Naive thymus-derived CD4-positive, alpha-beta T cell (primary cell): ENCODE results near the gene BBLN. TPM values are rescaled to one million over a fixed set of nuclear protein-coding genes. Genes with fewer than 3 reads are reported as not detected.

Experiments used
- ATAC-seq: fragments of 150-1000 bp; cut with Tn5 transposase; 2 replicates; pipeline ENCODE4 v1.10.0; 2021; ENCODE audit warnings: mild to moderate bottlenecking, moderate library complexity
- CTCF ChIA-PET: fragments of 350-600 bp; sonication (Branson Sonifier 250); formaldehyde crosslinking; loops from one replicate; lab custom pipeline; 2021; ENCODE audit warnings: antibody characterized with exemption; lab: Charles Lee
- POLR2A ChIA-PET: fragments of 350-600 bp; sonication (Branson Sonifier 250); formaldehyde crosslinking; loops from one replicate; lab custom pipeline; 2021; ENCODE audit warnings: antibody characterized with exemption, inconsistent platforms; lab: Charles Lee
- DNase-seq, 9 donors: peaks; one replicate each; pipeline versions ENCODE4 v3.0.0 to v3.0.0-alpha.2; 2020 to 2022; ENCODE audit warnings: mixed read lengths in 1 of 9
- H3K27ac ChIP-seq: one replicate; pipeline ENCODE4 v1.7.0; 2013; ENCODE audit warnings: mild to moderate bottlenecking, low read depth, low read length, moderate library complexity
- H3K27me3 ChIP-seq, 2 donors: one replicate each; pipeline ENCODE4 v1.7.0; 2013; ENCODE audit warnings: low read length in 2 of 2, mild to moderate bottlenecking in 2 of 2, moderate library complexity in 2 of 2; ENCODE audit not compliant: control insufficient read depth in 2 of 2, insufficient read depth in 2 of 2
- H3K36me3 ChIP-seq, 3 experiments: 1 replicate in 2 of 3; 2 replicates in 1 of 3; pipeline ENCODE4 v1.7.0; 2013; ENCODE audit warnings: low read length in 3 of 3, mild to moderate bottlenecking in 3 of 3, moderate library complexity in 1 of 3; ENCODE audit not compliant: insufficient read depth in 3 of 3, control insufficient read depth in 2 of 3
- H3K4me1 ChIP-seq, 2 donors: one replicate each; pipeline ENCODE4 v1.7.0; 2013; ENCODE audit warnings: low read length in 2 of 2, mild to moderate bottlenecking in 2 of 2, moderate library complexity in 1 of 2; ENCODE audit not compliant: control insufficient read depth in 2 of 2, insufficient read depth in 2 of 2
- H3K4me3 ChIP-seq: 2 replicates; pipeline ENCODE4 v1.7.0; 2013; ENCODE audit warnings: mild to moderate bottlenecking, low read length
- H3K9me3 ChIP-seq, 3 experiments: 1 replicate in 2 of 3; 2 replicates in 1 of 3; pipeline ENCODE4 v1.7.0; 2013; ENCODE audit warnings: low read length in 3 of 3; ENCODE audit not compliant: control insufficient read depth in 2 of 3
- H3K27ac Mint-ChIP-seq, 9 donors: one replicate each; pipeline ENCODE4 v1.8.0; 2020 to 2022; ENCODE audit warnings: mixed read lengths in 9 of 9, mild to moderate bottlenecking in 8 of 9, moderate library complexity in 5 of 9, inconsistent platforms in 2 of 9
- H3K27me3 Mint-ChIP-seq, 5 donors: one replicate each; pipeline ENCODE4 v1.8.0; 2021 to 2022; ENCODE audit warnings: mixed read lengths in 5 of 5, mild to moderate bottlenecking in 1 of 5
- H3K36me3 Mint-ChIP-seq, 5 donors: one replicate each; pipeline ENCODE4 v1.8.0; 2020 to 2022; ENCODE audit warnings: mixed read lengths in 5 of 5, mild to moderate bottlenecking in 3 of 5, inconsistent platforms in 1 of 5
- H3K4me1 Mint-ChIP-seq, 7 donors: one replicate each; pipeline ENCODE4 v1.8.0; 2020 to 2022; ENCODE audit warnings: mixed read lengths in 7 of 7, mild to moderate bottlenecking in 3 of 7, inconsistent platforms in 1 of 7
- H3K4me3 Mint-ChIP-seq, 10 donors: one replicate each; pipeline ENCODE4 v1.8.0; 2020 to 2022; ENCODE audit warnings: mild to moderate bottlenecking in 10 of 10, mixed read lengths in 10 of 10, moderate library complexity in 6 of 10, inconsistent platforms in 2 of 10
- H3K9me3 Mint-ChIP-seq, 11 donors: one replicate each; pipeline ENCODE4 v1.8.0; 2020 to 2022; ENCODE audit warnings: mixed read lengths in 11 of 11, mild to moderate bottlenecking in 4 of 11, inconsistent platforms in 1 of 11, moderate library complexity in 1 of 11
- intact Hi-C, 2 donors: fragments of 100-400 bp; cut with micrococcal nuclease; formaldehyde crosslinking; loops; one replicate each; pipeline ENCODE4 v1.15.1; 2023
- polyA plus RNA-seq, 2 donors: library from polyadenylated mRNA; unstranded; fragments of 300-500 nt; fragmentation: Illumina TruSeq; gene quantifications; one replicate each; pipeline ENCODE4 v1.2.3, GENCODE V29; 2021
- total RNA-seq, 6 experiments: library from RNA in 5 of 6; stranded (reverse) in 5 of 6; gene quantifications; 1 replicate in 5 of 6; 2 replicates in 1 of 6; pipeline ENCODE4 v1.2.3 and lab custom pipeline; 2021 to 2026

The BBLN gene
- total and polyA plus RNA-seq, 7 experiments from 2014 or later, result 42.7 to 102 (median 53.2) TPM

DNA sequence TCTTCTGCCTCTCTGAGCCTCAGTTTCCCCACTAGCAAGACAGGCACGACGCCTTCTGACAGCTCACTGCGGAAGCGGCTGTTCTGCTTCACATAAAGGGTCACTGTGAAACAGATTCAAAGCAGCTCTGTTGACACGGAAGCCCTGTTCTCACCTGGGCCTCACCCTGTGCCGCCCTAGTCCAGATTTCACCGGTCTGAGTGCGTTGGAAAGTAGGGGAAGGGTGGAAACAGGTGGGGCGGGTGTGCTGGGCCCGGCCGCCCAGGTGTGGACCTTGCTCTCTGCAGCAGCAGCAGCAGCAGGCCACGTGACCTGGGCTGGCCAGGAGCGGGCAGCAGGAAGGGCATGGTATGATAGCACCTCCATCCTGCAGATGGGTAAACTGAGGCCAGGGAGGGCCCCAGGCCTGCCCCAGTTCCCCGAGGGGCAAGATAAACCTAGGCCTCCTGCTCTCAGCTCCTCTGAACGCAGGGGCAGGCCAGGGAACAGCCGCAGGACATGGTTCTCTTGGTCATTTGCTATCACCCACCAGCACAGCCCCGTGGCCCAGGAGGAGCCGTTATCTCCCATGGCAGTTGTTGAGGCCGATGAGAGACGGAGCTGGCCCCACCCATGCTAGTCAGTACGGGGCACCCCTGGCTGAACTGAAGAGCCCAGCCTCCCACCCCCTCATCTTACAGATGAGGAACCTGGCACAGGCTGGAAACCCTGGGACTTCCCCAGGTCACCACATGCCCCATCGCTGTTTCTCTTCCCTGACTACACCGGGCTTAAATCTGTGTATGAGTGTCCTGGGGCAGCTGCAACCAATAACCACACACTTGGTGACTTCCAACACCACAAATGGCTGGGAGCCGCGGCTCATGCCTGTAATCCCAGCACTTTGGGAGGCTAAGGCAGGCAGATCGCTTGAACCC, 44.6 kb upstream of the BBLN start:
- DNase-seq, result no peak
- no peaks in the 10 kb centered on the region for H3K27me3 Mint-ChIP-seq
- Histone ChIP-seq H3K27ac (no peak overlapping the region), H3K36me3 (peaks cover 0 to 37% (median 10%) of the 10 kb centered on the region in 3 experiments), H3K9me3 (no peaks in the 10 kb centered on the region), H3K4me1 (peaks cover 0 to 7% of the 10 kb centered on the region in 2 donors), H3K27me3 (no peaks in the 10 kb centered on the region), H3K4me3 (no peak overlapping the region)
- peak; percentile 57 for ATAC-seq
- H3K4me1 Mint-ChIP-seq, result peaks cover 6 to 13% (median 7%) of the 10 kb centered on the region in 7 donors
- H3K4me3 Mint-ChIP-seq, result no peak overlapping the region
- CTCF ChIA-PET, result interaction anchor here (0.6 to 1.4 kb wide), 6 partner anchors 10 to 874 kb away, joined by 3 to 5 read pairs (median 4); no protein-coding TSS in a partner anchor
- POLR2A ChIA-PET, result interaction anchor here (0.6 to 1.6 kb wide), 3 partner anchors 21 to 46 kb away, joined by 3 to 5 read pairs (median 3); no protein-coding TSS in a partner anchor
- H3K27ac Mint-ChIP-seq, result no peak overlapping the region
- H3K9me3 Mint-ChIP-seq, result peaks cover 0 to 3% (median 0%) of the 10 kb centered on the region in 11 donors
- intact Hi-C loops, result loop anchor here (2.0 to 5.0 kb wide), 5 partner anchors 23 to 173 kb away; no protein-coding TSS in a partner anchor
- H3K36me3 Mint-ChIP-seq, result peaks cover 0 to 11% (median 9%) of the 10 kb centered on the region in 5 donors

DNA sequence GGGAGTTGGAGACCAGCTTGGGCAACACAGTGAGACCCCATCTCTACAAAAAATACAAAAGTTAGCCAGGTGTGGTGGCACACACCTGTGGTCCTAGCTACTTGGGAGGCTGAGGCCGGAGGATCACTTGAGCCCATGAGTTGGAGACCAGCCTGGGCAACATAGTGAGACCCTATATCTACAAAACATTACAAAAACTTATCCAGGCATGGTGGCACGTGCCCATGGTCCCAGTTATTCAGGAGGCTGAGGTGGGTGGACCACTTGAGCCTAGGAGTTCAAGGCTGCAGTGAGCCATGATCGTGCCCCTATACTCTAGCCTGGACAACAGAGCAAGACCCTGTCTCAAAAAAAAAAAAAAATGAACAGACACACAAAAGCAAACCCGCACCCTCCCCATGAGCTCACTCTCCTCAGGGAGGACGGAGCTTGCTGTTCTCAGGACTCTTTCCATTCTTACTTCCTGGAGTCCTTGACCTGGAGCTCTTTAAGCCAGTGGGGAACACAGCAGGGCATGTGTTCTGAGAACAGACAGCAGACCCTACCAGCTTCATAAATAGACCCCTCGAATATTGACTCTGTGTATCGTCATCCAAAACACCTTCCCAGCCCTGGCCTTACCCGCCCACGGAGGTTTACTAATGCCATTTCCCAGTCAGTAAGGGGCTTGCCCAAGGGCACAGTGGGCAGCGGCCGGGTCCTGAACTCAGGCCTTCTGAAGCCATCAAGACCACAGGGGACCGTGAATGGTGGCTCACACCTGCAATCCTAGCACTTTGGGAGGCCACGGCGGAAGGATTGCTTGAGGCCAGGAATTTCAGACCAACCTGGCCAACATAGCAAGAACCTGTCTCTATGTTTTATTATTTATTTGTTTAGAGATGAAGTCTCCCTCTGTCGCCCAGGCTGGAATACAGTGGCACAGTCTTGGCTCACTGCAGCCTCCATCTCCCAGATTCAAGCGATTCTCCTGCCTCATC, 43.7 kb upstream of the BBLN start:
- no peak overlapping the region for H3K27ac Mint-ChIP-seq
- Histone ChIP-seq H3K27ac (no peak overlapping the region), H3K4me1 (peaks cover 0 to 7% of the 10 kb centered on the region in 2 donors), H3K27me3 (no peaks in the 10 kb centered on the region), H3K36me3 (peaks cover 0 to 47% (median 4%) of the 10 kb centered on the region in 3 experiments), H3K9me3 (no peaks in the 10 kb centered on the region), H3K4me3 (no peak overlapping the region)
- intact Hi-C loops, result loop anchor here (1.0 to 5.0 kb wide), 8 partner anchors 12 to 381 kb away; partner anchors contain the start of gene TOR2A (in 1 of the 2)
- H3K4me3 Mint-ChIP-seq, result no peak overlapping the region
- peaks cover 0 to 11% (median 8%) of the 10 kb centered on the region in 5 donors for H3K36me3 Mint-ChIP-seq
- ATAC-seq, result no peak
- CTCF ChIA-PET, result interaction anchor here (0.6 to 1.6 kb wide), 7 partner anchors 9 to 186 kb away, joined by 3 to 6 read pairs (median 5); no protein-coding TSS in a partner anchor
- peaks cover 0 to 3% (median 0%) of the 10 kb centered on the region in 11 donors for H3K9me3 Mint-ChIP-seq
- DNase-seq, result no peak
- POLR2A ChIA-PET, result interaction anchor here (0.6 to 0.9 kb wide), 3 partner anchors 45 to 866 kb away, joined by 3 to 7 read pairs (median 3); no protein-coding TSS in a partner anchor
- no peaks in the 10 kb centered on the region for H3K27me3 Mint-ChIP-seq
- peaks cover 6 to 13% (median 7%) of the 10 kb centered on the region in 7 donors for H3K4me1 Mint-ChIP-seq

DNA sequence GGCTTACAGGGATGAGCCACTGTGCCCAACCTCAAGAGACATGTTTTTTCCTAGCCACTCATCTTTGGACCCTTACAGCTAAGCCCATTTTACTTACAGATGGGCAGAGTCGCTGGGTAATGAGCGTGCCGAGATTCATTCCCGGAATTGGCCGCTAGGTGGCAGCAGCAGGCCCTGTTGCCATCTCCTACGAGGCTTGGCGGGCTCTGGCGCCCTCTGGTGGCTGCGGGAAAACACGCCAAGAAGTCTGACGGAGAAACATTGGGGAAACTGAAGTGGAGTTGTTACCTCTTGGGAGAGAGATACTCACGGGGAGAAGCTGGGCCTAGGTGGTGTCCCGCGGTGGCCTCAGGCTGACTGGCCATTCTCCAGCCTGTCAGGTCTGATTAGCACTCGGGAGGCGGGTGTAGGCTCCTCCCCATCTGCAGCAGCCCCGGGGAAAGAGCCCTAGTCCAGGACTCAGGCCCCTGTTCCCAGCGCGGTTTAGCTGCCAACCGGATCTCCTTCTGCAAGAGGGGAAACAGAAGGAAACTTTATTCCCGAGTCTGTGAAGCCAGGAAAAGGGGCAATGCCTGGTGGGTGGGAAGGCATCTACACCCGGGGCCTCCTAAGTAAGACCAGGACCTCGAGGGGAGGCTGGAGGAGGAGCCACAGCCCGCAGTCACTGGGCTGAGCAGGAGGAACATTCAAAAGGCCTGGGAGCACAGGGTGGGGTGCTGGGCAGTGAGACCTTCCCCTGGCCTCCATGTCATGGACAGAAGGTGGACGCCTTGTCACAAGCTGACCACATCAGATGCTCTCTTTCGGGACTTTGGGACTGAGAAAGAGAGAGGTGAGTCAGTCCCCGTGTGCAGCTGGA, 42.2 kb upstream of the BBLN start:
- H3K36me3 Mint-ChIP-seq, result peaks cover 0 to 6% (median 6%) of the 10 kb centered on the region in 5 donors
- Histone ChIP-seq H3K27ac (no peak overlapping the region), H3K4me3 (no peak overlapping the region), H3K4me1 (peaks cover 0 to 7% of the 10 kb centered on the region in 2 donors), H3K27me3 (no peaks in the 10 kb centered on the region), H3K9me3 (no peaks in the 10 kb centered on the region), H3K36me3 (peaks cover 0 to 57% (median 4%) of the 10 kb centered on the region in 3 experiments)
- DNase-seq (peak; percentile 82 to 99 (median 92)), ATAC-seq (peak; percentile 97)
- no peaks in the 10 kb centered on the region for H3K27me3 Mint-ChIP-seq
- peaks cover 6 to 13% (median 7%) of the 10 kb centered on the region in 7 donors for H3K4me1 Mint-ChIP-seq
- POLR2A ChIA-PET, result interaction anchor here (0.7 to 1.7 kb wide), 6 partner anchors 11 to 1205 kb away, joined by 3 to 5 read pairs (median 3); partner anchors contain the start of gene BBLN
- CTCF ChIA-PET, result interaction anchor here (0.5 to 1.8 kb wide), 15 partner anchors 11 to 1368 kb away, joined by 3 to 13 read pairs (median 3); no protein-coding TSS in a partner anchor
- H3K4me3 Mint-ChIP-seq, result peak overlapping the region in 4 of 10 donors; percentile 3 to 59 (median 36)
- H3K9me3 Mint-ChIP-seq, result peaks cover 0 to 3% (median 0%) of the 10 kb centered on the region in 11 donors
- H3K27ac Mint-ChIP-seq, result peak overlapping the region in 8 of 9 donors; percentile 11 to 88 (median 60)
- intact Hi-C loops, result loop anchor here (1.0 to 5.0 kb wide), 8 partner anchors 10 to 383 kb away; partner anchors contain the start of gene TOR2A (in 1 of the 2)

DNA sequence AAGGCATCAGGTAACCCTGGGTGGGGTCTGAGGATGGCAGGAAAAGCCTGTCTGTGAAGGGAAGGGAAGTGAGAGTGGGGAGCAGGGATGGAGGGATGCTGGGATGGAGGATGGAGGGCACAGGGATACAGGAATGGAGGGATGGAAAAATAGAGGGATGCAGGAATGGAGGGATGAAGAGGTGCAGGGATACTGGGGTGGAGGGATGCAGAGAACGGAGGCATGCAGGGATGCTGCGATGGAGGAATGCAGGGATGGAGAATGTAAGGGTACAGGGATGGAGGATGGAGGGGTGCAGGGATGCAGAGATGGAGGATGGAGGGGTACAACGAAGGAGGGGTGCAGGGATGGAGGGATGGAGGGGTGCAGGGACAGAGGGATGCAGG, 41.6 kb upstream of the BBLN start:
- no peak overlapping the region for H3K27ac Mint-ChIP-seq
- no peak overlapping the region for H3K27ac ChIP-seq

More for the DNA sequence above, 41.6 kb upstream of the BBLN start:
- Histone ChIP-seq H3K36me3 (peaks cover 0 to 58% (median 4%) of the 10 kb centered on the region in 3 experiments), H3K4me1 (peaks cover 0 to 7% of the 10 kb centered on the region in 2 donors), H3K9me3 (no peaks in the 10 kb centered on the region), H3K27me3 (no peaks in the 10 kb centered on the region), H3K4me3 (no peak overlapping the region)
- POLR2A ChIA-PET, result interaction anchor here (0.7 to 1.7 kb wide), 4 partner anchors 29 to 212 kb away, joined by 3 to 5 read pairs (median 4); partner anchors contain the start of gene BBLN
- H3K9me3 Mint-ChIP-seq, result peaks cover 0 to 3% (median 0%) of the 10 kb centered on the region in 11 donors
- CTCF ChIA-PET, result interaction anchor here (0.6 to 1.8 kb wide), 6 partner anchors 10 to 621 kb away, joined by 3 to 13 read pairs (median 4); no protein-coding TSS in a partner anchor
- H3K4me3 Mint-ChIP-seq, result no peak overlapping the region
- peak in 1 of 9 donors; percentile 5 for DNase-seq
- intact Hi-C loops, result loop anchor here in 1 of 2 donors (5.0 kb wide), 2 partner anchors 39 to 81 kb away; no protein-coding TSS in a partner anchor
- H3K27me3 Mint-ChIP-seq, result no peaks in the 10 kb centered on the region
- H3K36me3 Mint-ChIP-seq, result peaks cover 0 to 3% (median 3%) of the 10 kb centered on the region in 5 donors
- H3K4me1 Mint-ChIP-seq, result peaks cover 6 to 13% (median 7%) of the 10 kb centered on the region in 7 donors
- no peak for ATAC-seq
